HepG2 (cell line): ENCODE results near the gene CNNM3. TPM values are rescaled to one million over a fixed set of nuclear protein-coding genes. Genes with fewer than 3 reads are reported as not detected.

Experiments used
- ETV6 ChIP-seq: sonication (generic); formaldehyde crosslinking; conservative IDR thresholded peaks from 2 replicates; pipeline ENCODE4 v1.4.0; 2020; ENCODE audit warnings: missing genetic modification reagents
- HMGXB3 ChIP-seq: sonication (generic); formaldehyde crosslinking; IDR thresholded peaks from 2 replicates; pipeline ENCODE4 v1.4.0; 2020; ENCODE audit warnings: missing genetic modification reagents, borderline replicate concordance
- NFAT5 ChIP-seq: sonication (generic); formaldehyde crosslinking; IDR thresholded peaks from 2 replicates; pipeline ENCODE4 v1.4.0; 2020; ENCODE audit warnings: missing genetic modification reagents
- NKX3-1 ChIP-seq: sonication (generic); formaldehyde crosslinking; IDR thresholded peaks from 2 replicates; pipeline ENCODE4 v1.5.0; 2020; ENCODE audit warnings: missing genetic modification reagents
- PATZ1 ChIP-seq: sonication (generic); formaldehyde crosslinking; IDR thresholded peaks from 2 replicates; pipeline ENCODE4 v1.4.0; 2020; ENCODE audit warnings: missing genetic modification reagents
- POGK ChIP-seq: sonication (generic); formaldehyde crosslinking; conservative IDR thresholded peaks from 2 replicates; pipeline ENCODE4 v1.8.0; 2022; ENCODE audit warnings: mild to moderate bottlenecking, moderate library complexity, missing genetic modification reagents
- SMAD1 ChIP-seq: sonication (generic); formaldehyde crosslinking; IDR thresholded peaks from 2 replicates; pipeline ENCODE4 v1.4.0; 2020; ENCODE audit warnings: missing genetic modification reagents, low read depth, mild to moderate bottlenecking, borderline replicate concordance
- TFE3 ChIP-seq: IDR thresholded peaks from 2 replicates; pipeline ENCODE4 v1.6.1; 2016
- ZBTB7B ChIP-seq: sonication (generic); formaldehyde crosslinking; IDR thresholded peaks from 2 replicates; pipeline ENCODE4 v1.4.0; 2020; ENCODE audit warnings: missing genetic modification reagents
- ZGPAT ChIP-seq: IDR thresholded peaks from 2 replicates; pipeline ENCODE4 v1.6.1; 2016; ENCODE audit warnings: mild to moderate bottlenecking
- ZNF260 ChIP-seq: sonication (generic); formaldehyde crosslinking; IDR thresholded peaks from 2 replicates; pipeline ENCODE4 v1.4.0; 2020; ENCODE audit warnings: missing genetic modification reagents, low read depth, mild to moderate bottlenecking, borderline replicate concordance
- polyA plus RNA-seq, 8 experiments: library from polyadenylated mRNA; depleted of rRNA in 3 of 8; stranded (reverse) in 7 of 8; unstranded in 1 of 8; fragments of >200 nt; fragmentation: Illumina TruSeq in 4 of 8; extraction: Trizol in 4 of 8; gene quantifications; 2 replicates each; pipeline versions ENCODE4 v1.2.1 to v1.2.3, GENCODE V29; 2011 to 2016; ENCODE audit warnings: low read depth in 4 of 8, missing spikeins in 1 of 8, mixed read lengths in 1 of 8; ENCODE audit not compliant: insufficient read depth in 1 of 8
- total RNA-seq, 5 experiments: library from RNA; depleted of rRNA; stranded (reverse); fragments of >200 nt; fragmentation: Illumina TruSeq; extraction: Trizol; gene quantifications; 2 replicates each; pipeline ENCODE4 v1.2.3, GENCODE V29; 2016; ENCODE audit warnings: low read depth in 1 of 5

Gene CNNM3
- total and polyA plus RNA-seq, 2 of the 13 experiments (the other 11 are each of a cell fraction or from before 2014, with no cell fraction given), result 21.2 to 27.9 TPM

GRCh38 chr2:96878796-96879544 is 62.9 kb downstream of the CNNM3 start (continued):
- TF ChIP-seq TFE3 (no peak), PATZ1 (CRISPR knock-in tag) (no peak), NKX3-1 (CRISPR knock-in tag) (no peak), HMGXB3 (CRISPR knock-in tag) (no peak), ZGPAT (no peak), ETV6 (CRISPR knock-in tag) (no peak), POGK (CRISPR knock-in tag) (no peak), SMAD1 (CRISPR knock-in tag) (no peak), NFAT5 (CRISPR knock-in tag) (no peak), ZNF260 (CRISPR knock-in tag) (no peak), ZBTB7B (CRISPR knock-in tag) (no peak)
